SH-SY5Y (cell line): Measurements from ENCODE around the gene ESR1.

Source experiments
- GATA2 ChIP-seq: IDR thresholded peaks from 2 replicates; pipeline ENCODE4 v1.6.1; 2011; ENCODE audit warnings: mild to moderate bottlenecking, low read depth, low read length
- GATA3 ChIP-seq: IDR thresholded peaks from 2 replicates; pipeline ENCODE4 v1.6.1; 2011; ENCODE audit warnings: low read depth, mild to moderate bottlenecking, low read length, moderate library complexity

GRCh38 chr6:151916075-151916474, 108.6 kb downstream of the ESR1 start:
- no peak for TF ChIP-seq GATA2
- TF ChIP-seq GATA3 = no peak
